ENCODE measurements around the gene OR10W1. TPM values are rescaled to one million over a fixed set of nuclear protein-coding genes. Genes with fewer than 3 reads are reported as not detected.

The OR10W1 gene
- total RNA-seq (ENCODE audit: low replicate concordance) = not detected in 2 replicates

GRCh38 chr11:58268142-58268541 lies at the start of gene OR10W1:
Gene OR10W1 (minus strand): TSS chr11:58268260. CDS start chr11:58267858, 402 bp downstream.

Other genes starting within 250 kb of the OR10W1 start
- gene OR9Q1, start 244.4 kb downstream of the OR10W1 start, total RNA-seq (ENCODE audit: low replicate concordance) = not detected in 2 replicates
- gene OR6Q1, start 237.3 kb downstream of the OR10W1 start, total RNA-seq (ENCODE audit: low replicate concordance) = not detected in 2 replicates
- not detected in 2 replicates for gene OR9I1, start 142.7 kb downstream of the OR10W1 start, total RNA-seq (ENCODE audit: low replicate concordance)
- gene OR9Q2, start 79.2 kb downstream of the OR10W1 start, total RNA-seq (ENCODE audit: low replicate concordance) = not detected in 2 replicates
- not detected in 2 replicates for gene OR1S2, start 64.1 kb downstream of the OR10W1 start, total RNA-seq (ENCODE audit: low replicate concordance)
- not detected in 2 replicates for gene OR1S1, start 55.5 kb downstream of the OR10W1 start, total RNA-seq (ENCODE audit: low replicate concordance)
- gene OR10Q1, start 39.3 kb downstream of the OR10W1 start, total RNA-seq (ENCODE audit: low replicate concordance) = not detected in 2 replicates
- not detected in 2 replicates for gene OR5B17, start 90.8 kb upstream of the OR10W1 start, total RNA-seq (ENCODE audit: low replicate concordance)
- gene OR5B3, start 138.6 kb upstream of the OR10W1 start, total RNA-seq (ENCODE audit: low replicate concordance) = not detected in 2 replicates
- not detected in 2 replicates for gene OR5B2, start 159.9 kb upstream of the OR10W1 start, total RNA-seq (ENCODE audit: low replicate concordance)
- not detected in 2 replicates for gene OR5B12, start 174.0 kb upstream of the OR10W1 start, total RNA-seq (ENCODE audit: low replicate concordance)
- not detected in 2 replicates for gene OR5B21, start 239.8 kb upstream of the OR10W1 start, total RNA-seq (ENCODE audit: low replicate concordance)